ENCODE measurements around the gene CYP27C1. TPM values are rescaled to one million over a fixed set of nuclear protein-coding genes. Genes with fewer than 3 reads are reported as not detected.

The CYP27C1 gene
- total and polyA plus RNA-seq, 4 donors = 1.0 to 4.8 (median 2.3) TPM

- DNase-seq (ENCODE audit: low read depth in 4 of 6, low spot score in 6 of 6) = no peak
- Histone ChIP-seq H3K4me1 (ENCODE audit: control insufficient read depth, insufficient read depth, low read length) (peaks cover 4% of the 10 kb centered on the region), H3K27ac (ENCODE audit: low read depth, low read length) (no peak overlapping the region), H3K9me3 (ENCODE audit: control insufficient read depth, insufficient read depth, low read length) (no peaks in the 10 kb centered on the region), H3K4me3 (ENCODE audit: low read depth, low read length) (no peak overlapping the region), H3K36me3 (ENCODE audit: control insufficient read depth, insufficient read depth, low read length) (no peaks in the 10 kb centered on the region), H3K27me3 (ENCODE audit: control insufficient read depth, insufficient read depth, low read length) (no peaks in the 10 kb centered on the region)
- WGBS (ENCODE audit: insufficient coverage) = 56% methylated on average over 15 of the region's 16 CpGs
Observed at GRCh38 chr2:127157651-127158485, 62.2 kb downstream of the CYP27C1 start.

- no peak for DNase-seq (ENCODE audit: low read depth in 4 of 6, low spot score in 6 of 6)
- Histone ChIP-seq H3K4me1 (ENCODE audit: control insufficient read depth, insufficient read depth, low read length) (peaks cover 4% of the 10 kb centered on the region), H3K27me3 (ENCODE audit: control insufficient read depth, insufficient read depth, low read length) (no peaks in the 10 kb centered on the region), H3K27ac (ENCODE audit: low read depth, low read length) (no peak overlapping the region), H3K36me3 (ENCODE audit: control insufficient read depth, insufficient read depth, low read length) (no peaks in the 10 kb centered on the region), H3K4me3 (ENCODE audit: low read depth, low read length) (no peak overlapping the region), H3K9me3 (ENCODE audit: control insufficient read depth, insufficient read depth, low read length) (no peaks in the 10 kb centered on the region)
- 100% methylated on average over 1 of the region's 6 CpGs for WGBS (ENCODE audit: insufficient coverage)
Observed at GRCh38 chr2:127157114-127157513, 63.0 kb downstream of the CYP27C1 start.

- WGBS (ENCODE audit: insufficient coverage) = 50% methylated on average over 1 of the region's 2 CpGs
- Histone ChIP-seq H3K9me3 (ENCODE audit: control insufficient read depth, insufficient read depth, low read length) (peaks cover under 1% of the 10 kb centered on the region), H3K36me3 (ENCODE audit: control insufficient read depth, insufficient read depth, low read length) (no peaks in the 10 kb centered on the region), H3K27me3 (ENCODE audit: control insufficient read depth, insufficient read depth, low read length) (no peaks in the 10 kb centered on the region), H3K4me3 (ENCODE audit: low read depth, low read length) (no peak overlapping the region), H3K4me1 (ENCODE audit: control insufficient read depth, insufficient read depth, low read length) (peaks cover 4% of the 10 kb centered on the region), H3K27ac (ENCODE audit: low read depth, low read length) (no peak overlapping the region)
- no peak for DNase-seq (ENCODE audit: low read depth in 4 of 6, low spot score in 6 of 6)
Observed at GRCh38 chr2:127155947-127156346, 64.2 kb downstream of the CYP27C1 start.

GRCh38 chr2:127155028-127155581 lies 65.0 kb downstream of the CYP27C1 start:
- WGBS (ENCODE audit: insufficient coverage) = 71% methylated on average over 4 of the region's 7 CpGs
- Histone ChIP-seq H3K36me3 (ENCODE audit: control insufficient read depth, insufficient read depth, low read length) (no peaks in the 10 kb centered on the region), H3K27ac (ENCODE audit: low read depth, low read length) (no peak overlapping the region), H3K4me3 (ENCODE audit: low read depth, low read length) (no peak overlapping the region), H3K4me1 (ENCODE audit: control insufficient read depth, insufficient read depth, low read length) (peaks cover 4% of the 10 kb centered on the region), H3K27me3 (ENCODE audit: control insufficient read depth, insufficient read depth, low read length) (no peaks in the 10 kb centered on the region), H3K9me3 (ENCODE audit: control insufficient read depth, insufficient read depth, low read length) (peaks cover 3% of the 10 kb centered on the region)
- DNase-seq (ENCODE audit: low read depth in 4 of 6, low spot score in 6 of 6) = no peak

GRCh38 chr2:127154396-127154795 lies 65.7 kb downstream of the CYP27C1 start:
- Histone ChIP-seq H3K36me3 (ENCODE audit: control insufficient read depth, insufficient read depth, low read length) (no peaks in the 10 kb centered on the region), H3K9me3 (ENCODE audit: control insufficient read depth, insufficient read depth, low read length) (peaks cover 3% of the 10 kb centered on the region), H3K4me3 (ENCODE audit: low read depth, low read length) (no peak overlapping the region), H3K27ac (ENCODE audit: low read depth, low read length) (no peak overlapping the region), H3K27me3 (ENCODE audit: control insufficient read depth, insufficient read depth, low read length) (no peaks in the 10 kb centered on the region), H3K4me1 (ENCODE audit: control insufficient read depth, insufficient read depth, low read length) (peaks cover 4% of the 10 kb centered on the region)
- 97% methylated on average over 2 of the region's 4 CpGs for WGBS (ENCODE audit: insufficient coverage)
- DNase-seq (ENCODE audit: low read depth in 4 of 6, low spot score in 6 of 6) = no peak

GRCh38 chr2:127153691-127154158 lies 66.4 kb downstream of the CYP27C1 start:
- no peak overlapping the region for H3K27ac ChIP-seq (ENCODE audit: low read depth, low read length)

GRCh38 chr2:127150996-127151395 lies 69.1 kb downstream of the CYP27C1 start:
- H3K36me3 ChIP-seq (ENCODE audit: control insufficient read depth, insufficient read depth, low read length) = no peaks in the 10 kb centered on the region
- H3K27ac ChIP-seq (ENCODE audit: low read depth, low read length) = no peak overlapping the region
- H3K27me3 ChIP-seq (ENCODE audit: control insufficient read depth, insufficient read depth, low read length) = no peaks in the 10 kb centered on the region
- WGBS (ENCODE audit: insufficient coverage) = 80% methylated on average over 1 of the region's 1 CpG
- H3K4me1 ChIP-seq (ENCODE audit: control insufficient read depth, insufficient read depth, low read length) = peaks cover under 1% of the 10 kb centered on the region
- no peak for DNase-seq (ENCODE audit: low read depth in 4 of 6, low spot score in 6 of 6)
- H3K9me3 ChIP-seq (ENCODE audit: control insufficient read depth, insufficient read depth, low read length) = peaks cover 3% of the 10 kb centered on the region
- H3K4me3 ChIP-seq (ENCODE audit: low read depth, low read length) = no peak overlapping the region

More at GRCh38 chr2:127153691-127154158, 66.4 kb downstream of the CYP27C1 start:
- Histone ChIP-seq H3K36me3 (ENCODE audit: control insufficient read depth, insufficient read depth, low read length) (no peaks in the 10 kb centered on the region), H3K27me3 (ENCODE audit: control insufficient read depth, insufficient read depth, low read length) (no peaks in the 10 kb centered on the region), H3K4me1 (ENCODE audit: control insufficient read depth, insufficient read depth, low read length) (peaks cover 4% of the 10 kb centered on the region), H3K4me3 (ENCODE audit: low read depth, low read length) (no peak overlapping the region), H3K9me3 (ENCODE audit: control insufficient read depth, insufficient read depth, low read length) (peaks cover 3% of the 10 kb centered on the region)
- no peak for DNase-seq (ENCODE audit: low read depth in 4 of 6, low spot score in 6 of 6)
- WGBS (ENCODE audit: insufficient coverage) = 77% methylated on average over 5 of the region's 6 CpGs

- H3K36me3 ChIP-seq (ENCODE audit: control insufficient read depth, insufficient read depth, low read length) = no peaks in the 10 kb centered on the region
- no peak overlapping the region for H3K4me3 ChIP-seq (ENCODE audit: low read depth, low read length)
- no CpG with 5 or more reads among the region's 4 CpGs for WGBS (ENCODE audit: insufficient coverage)
- H3K4me1 ChIP-seq (ENCODE audit: control insufficient read depth, insufficient read depth, low read length) = peaks cover 9% of the 10 kb centered on the region
- H3K27me3 ChIP-seq (ENCODE audit: control insufficient read depth, insufficient read depth, low read length) = no peaks in the 10 kb centered on the region
- H3K9me3 ChIP-seq (ENCODE audit: control insufficient read depth, insufficient read depth, low read length) = peaks cover 3% of the 10 kb centered on the region
- no peak overlapping the region for H3K27ac ChIP-seq (ENCODE audit: low read depth, low read length)
- no peak for DNase-seq (ENCODE audit: low read depth in 4 of 6, low spot score in 6 of 6)
Observed at GRCh38 chr2:127149384-127149783, 70.7 kb downstream of the CYP27C1 start.

GRCh38 chr2:127146820-127147502 lies 73.1 kb downstream of the CYP27C1 start:
- Histone ChIP-seq H3K4me1 (ENCODE audit: control insufficient read depth, insufficient read depth, low read length) (peaks cover 22% of the 10 kb centered on the region), H3K9me3 (ENCODE audit: control insufficient read depth, insufficient read depth, low read length) (peaks cover 3% of the 10 kb centered on the region), H3K27ac (ENCODE audit: low read depth, low read length) (no peak overlapping the region), H3K36me3 (ENCODE audit: control insufficient read depth, insufficient read depth, low read length) (no peaks in the 10 kb centered on the region), H3K27me3 (ENCODE audit: control insufficient read depth, insufficient read depth, low read length) (no peaks in the 10 kb centered on the region), H3K4me3 (ENCODE audit: low read depth, low read length) (no peak overlapping the region)
- WGBS (ENCODE audit: insufficient coverage) = 75% methylated on average over 9 of the region's 10 CpGs
- no peak for DNase-seq (ENCODE audit: low read depth in 4 of 6, low spot score in 6 of 6)
